Caco-2 (cell line): ENCODE measurements around the gene LRRC10B. TPM values are rescaled to one million over a fixed set of nuclear protein-coding genes. Genes with fewer than 3 reads are reported as not detected.

Source experiments
- BruUV-seq: library from RNA; stranded (reverse); fragments of 400-500 nt; replicated peaks from 2 replicates; lab custom pipeline; 2021; lab: Mats Ljungman, UMichigan
- CTCF ChIA-PET: fragments of 300-600 bp; sonication (Branson Sonifier 250); formaldehyde crosslinking; loops from one replicate; lab custom pipeline; 2022; ENCODE audit warnings: antibody characterized with exemption; lab: Charles Lee
- POLR2A ChIA-PET: fragments of 300-600 bp; sonication (Branson Sonifier 250); formaldehyde crosslinking; loops from one replicate; lab custom pipeline; 2022; ENCODE audit warnings: antibody characterized with exemption; lab: Charles Lee
- DNase-seq, 2 experiments: peaks; one replicate each; pipeline versions ENCODE4 v3.0.0 to v3.0.0-alpha.2; 2020 to 2022
- H3K27me3 ChIP-seq: replicated peaks from 2 replicates; pipeline ENCODE4 v1.6.0; 2011; ENCODE audit warnings: low read length; ENCODE audit not compliant: control insufficient read depth, insufficient read depth
- H3K36me3 ChIP-seq: 2 replicates; pipeline ENCODE4 v1.5.1; 2011; ENCODE audit warnings: low read length; ENCODE audit not compliant: control insufficient read depth, insufficient read depth
- H3K4me1 ChIP-seq: fragments of 250-450 bp; sonication (Bioruptor Pico); 2 replicates; pipeline ENCODE4 v1.5.1; 2020; ENCODE audit warnings: mild to moderate bottlenecking
- H3K4me3 ChIP-seq: 2 replicates; pipeline ENCODE4 v1.5.1; 2011; ENCODE audit warnings: low read depth, mild to moderate bottlenecking, control low read depth, low read length
- H3K9me3 ChIP-seq: fragments of 250-450 bp; sonication (Bioruptor Pico); 2 replicates; pipeline ENCODE4 v1.5.1; 2020; ENCODE audit warnings: mild to moderate bottlenecking, moderate library complexity
- H3K27ac Mint-ChIP-seq: one replicate; pipeline ENCODE4 v1.8.0; 2022; ENCODE audit warnings: mixed read lengths; ENCODE audit not compliant: unreplicated experiment
- H3K27me3 Mint-ChIP-seq: one replicate; pipeline ENCODE4 v1.8.0; 2022; ENCODE audit warnings: mixed read lengths; ENCODE audit not compliant: insufficient read depth, unreplicated experiment
- H3K36me3 Mint-ChIP-seq: one replicate; pipeline ENCODE4 v1.8.0; 2022; ENCODE audit warnings: mild to moderate bottlenecking, mixed read lengths; ENCODE audit not compliant: insufficient read depth, unreplicated experiment
- H3K4me1 Mint-ChIP-seq: one replicate; pipeline ENCODE4 v1.8.0; 2022; ENCODE audit warnings: low read depth, mixed read lengths; ENCODE audit not compliant: unreplicated experiment
- H3K4me3 Mint-ChIP-seq: one replicate; pipeline ENCODE4 v1.8.0; 2022; ENCODE audit warnings: mild to moderate bottlenecking, moderate library complexity, mixed read lengths; ENCODE audit not compliant: unreplicated experiment
- H3K9me3 Mint-ChIP-seq: one replicate; pipeline ENCODE4 v1.8.0; 2022; ENCODE audit warnings: mixed read lengths; ENCODE audit not compliant: unreplicated experiment
- intact Hi-C: fragments of 100-400 bp; cut with micrococcal nuclease; formaldehyde crosslinking; loops from one replicate; pipeline ENCODE4 v1.10.0; 2022; ENCODE audit not compliant: unreplicated experiment
- total RNA-seq: library from RNA; stranded (reverse); gene quantifications from 2 replicates; pipeline ENCODE4 v1.2.3, GENCODE V29; 2022
- TF ChIP-seq, protein P1 (sequence below), 2 experiments: fragments of 200-600 bp in 1 of 2; IDR thresholded peaks; 1 replicate in 1 of 2; 2 replicates in 1 of 2; pipeline versions ENCODE4 v1.5.1 to v1.8.0; 2011 to 2022; ENCODE audit warnings: antibody characterized with exemption in 1 of 2, control low read depth in 1 of 2, inconsistent platforms in 1 of 2, low read depth in 1 of 2, low read length in 1 of 2, mild to moderate bottlenecking in 1 of 2, moderate library complexity in 1 of 2; ENCODE audit not compliant: insufficient read depth in 1 of 2, severe bottlenecking in 1 of 2, unreplicated experiment in 1 of 2

LRRC10B gene
- total RNA-seq, 1 experiment from 2014 or later, result 0.34 TPM

DNA sequence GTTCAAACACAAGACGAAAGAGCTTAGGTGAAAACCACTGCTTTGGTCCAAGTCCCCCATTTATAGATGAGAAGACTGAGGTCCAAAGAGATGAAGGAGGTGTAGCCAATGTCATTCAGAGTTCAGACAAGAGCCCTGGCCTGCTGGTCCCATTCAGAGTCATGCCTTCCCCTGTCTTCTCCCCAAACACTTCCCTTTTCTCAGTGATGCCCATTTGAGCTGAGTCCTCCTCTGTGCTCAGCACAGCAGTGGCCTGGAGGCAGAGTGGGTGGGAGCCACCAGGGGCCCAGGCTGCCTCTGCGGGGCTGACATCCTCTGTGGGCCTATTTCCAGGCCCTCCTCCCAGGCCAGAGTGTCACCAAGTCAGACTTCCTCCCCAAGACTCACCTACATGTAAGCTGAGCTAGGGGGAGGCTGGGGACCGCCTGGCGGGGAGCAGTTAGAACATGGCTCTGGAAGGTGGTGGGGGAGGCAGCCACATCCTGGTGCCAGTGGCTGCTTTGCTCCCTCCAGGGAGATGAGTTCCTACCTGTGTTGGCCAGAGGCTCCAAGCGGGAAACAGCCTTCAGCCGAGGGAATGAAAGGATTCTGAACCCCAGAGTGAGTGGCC lies 22.4 kb upstream of the LRRC10B start:
- POLR2A ChIA-PET, result no interaction called here
- Histone ChIP-seq H3K27me3 (no peaks in the 10 kb centered on the region), H3K36me3 (no peaks in the 10 kb centered on the region), H3K9me3 (no peaks in the 10 kb centered on the region), H3K4me1 (peaks cover 16% of the 10 kb centered on the region), H3K4me3 (no peak overlapping the region)
- TF ChIP-seq, protein P1, sequence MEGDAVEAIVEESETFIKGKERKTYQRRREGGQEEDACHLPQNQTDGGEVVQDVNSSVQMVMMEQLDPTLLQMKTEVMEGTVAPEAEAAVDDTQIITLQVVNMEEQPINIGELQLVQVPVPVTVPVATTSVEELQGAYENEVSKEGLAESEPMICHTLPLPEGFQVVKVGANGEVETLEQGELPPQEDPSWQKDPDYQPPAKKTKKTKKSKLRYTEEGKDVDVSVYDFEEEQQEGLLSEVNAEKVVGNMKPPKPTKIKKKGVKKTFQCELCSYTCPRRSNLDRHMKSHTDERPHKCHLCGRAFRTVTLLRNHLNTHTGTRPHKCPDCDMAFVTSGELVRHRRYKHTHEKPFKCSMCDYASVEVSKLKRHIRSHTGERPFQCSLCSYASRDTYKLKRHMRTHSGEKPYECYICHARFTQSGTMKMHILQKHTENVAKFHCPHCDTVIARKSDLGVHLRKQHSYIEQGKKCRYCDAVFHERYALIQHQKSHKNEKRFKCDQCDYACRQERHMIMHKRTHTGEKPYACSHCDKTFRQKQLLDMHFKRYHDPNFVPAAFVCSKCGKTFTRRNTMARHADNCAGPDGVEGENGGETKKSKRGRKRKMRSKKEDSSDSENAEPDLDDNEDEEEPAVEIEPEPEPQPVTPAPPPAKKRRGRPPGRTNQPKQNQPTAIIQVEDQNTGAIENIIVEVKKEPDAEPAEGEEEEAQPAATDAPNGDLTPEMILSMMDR (IDR thresholded peaks at IDR 0.05; ENCODE audit: insufficient read depth in 1 of 2, low read depth in 1 of 2, low read length in 1 of 2, severe bottlenecking in 1 of 2, unreplicated experiment in 1 of 2), result no peak
- CTCF ChIA-PET, result interaction anchor here (1.0 kb wide), 1 partner anchor 152 kb away, joined by 3 read pairs; no protein-coding TSS in a partner anchor
- H3K27me3 Mint-ChIP-seq, result no peaks in the 10 kb centered on the region
- peaks cover 32% of the 10 kb centered on the region for H3K4me1 Mint-ChIP-seq
- H3K27ac Mint-ChIP-seq, result no peak overlapping the region
- intact Hi-C loops, result no loop called here
- DNase-seq, result no peak
- no peaks in the 10 kb centered on the region for H3K9me3 Mint-ChIP-seq
- no peaks in the 10 kb centered on the region for H3K36me3 Mint-ChIP-seq
- H3K4me3 Mint-ChIP-seq, result no peak overlapping the region
- no TSS peak for BruUV-seq

DNA sequence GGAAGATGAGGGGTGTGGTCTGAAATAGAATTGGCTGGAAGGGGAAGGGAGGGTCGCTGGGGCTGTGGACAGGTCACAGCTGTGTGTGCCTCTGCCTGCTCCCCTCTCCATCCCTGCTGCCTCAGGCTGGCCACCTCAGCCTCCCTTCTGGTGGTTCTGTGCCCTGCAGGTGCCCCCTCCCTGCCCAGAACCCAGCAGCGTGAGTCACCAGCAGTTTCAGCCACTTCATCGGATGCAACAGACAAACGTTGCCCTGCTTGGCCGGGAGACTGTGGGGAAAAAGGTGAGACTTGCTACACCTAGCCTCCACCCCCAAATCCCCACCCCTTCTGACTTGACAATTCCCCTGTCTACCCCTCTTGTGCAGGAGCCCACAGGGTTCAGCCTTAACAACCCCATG lies 21.8 kb upstream of the LRRC10B start:
- CTCF ChIA-PET, result interaction anchor here (0.7 kb wide), 1 partner anchor 246 kb away, joined by 3 read pairs; no protein-coding TSS in a partner anchor
- no TSS peak for BruUV-seq
- intact Hi-C loops, result no loop called here

DNA sequence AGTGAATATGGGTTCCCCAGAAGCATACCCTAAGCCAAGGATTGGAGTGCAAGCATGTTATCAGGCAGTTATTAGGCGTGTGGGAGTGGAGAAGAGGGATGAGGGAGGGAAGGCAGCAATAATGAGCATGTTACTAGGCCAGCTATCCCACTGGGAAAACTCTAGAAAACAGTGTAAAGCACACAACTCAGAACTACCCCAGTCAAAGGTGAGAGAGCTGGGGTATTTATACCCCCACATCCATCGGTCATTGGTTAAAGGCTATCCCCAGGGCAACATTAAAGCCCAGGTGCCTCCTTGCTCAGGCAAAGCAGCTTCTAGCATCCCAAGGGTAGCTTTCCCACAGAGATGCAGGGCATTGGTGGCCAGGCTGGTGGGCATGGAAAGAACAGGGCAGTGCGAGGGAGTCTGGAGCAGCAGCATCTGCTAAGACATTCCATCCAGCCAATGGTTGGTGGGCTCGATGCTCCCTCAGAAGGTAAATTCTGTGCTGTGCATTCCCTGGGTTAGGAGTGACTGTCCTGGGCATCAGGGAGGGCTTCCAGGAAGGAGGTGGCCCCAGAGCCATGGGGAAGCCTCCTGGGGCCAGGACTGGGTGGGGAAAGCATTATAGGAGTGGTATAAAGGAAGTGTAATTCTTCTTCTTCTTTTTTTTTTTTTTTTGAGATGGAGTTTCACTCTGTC lies 21.1 kb upstream of the LRRC10B start:
- no peaks in the 10 kb centered on the region for H3K27me3 Mint-ChIP-seq
- H3K4me1 Mint-ChIP-seq, result peaks cover 32% of the 10 kb centered on the region
- no peaks in the 10 kb centered on the region for H3K9me3 Mint-ChIP-seq
- no peaks in the 10 kb centered on the region for H3K9me3 ChIP-seq
- H3K27ac Mint-ChIP-seq, result no peak overlapping the region
- no peak overlapping the region for H3K4me3 ChIP-seq
- peaks cover 16% of the 10 kb centered on the region for H3K4me1 ChIP-seq
- no peak for DNase-seq
- no peaks in the 10 kb centered on the region for H3K27me3 ChIP-seq
- H3K36me3 ChIP-seq, result no peaks in the 10 kb centered on the region
- H3K4me3 Mint-ChIP-seq, result no peak overlapping the region
- ChIA-PET CTCF (interaction anchor here (0.7 kb wide), 1 partner anchor 246 kb away, joined by 3 read pairs; no protein-coding TSS in a partner anchor), POLR2A (no interaction called here)
- intact Hi-C loops, result no loop called here
- no TSS peak for BruUV-seq
- TF ChIP-seq, protein P1 (IDR thresholded peaks at IDR 0.05; ENCODE audit: insufficient read depth in 1 of 2, low read depth in 1 of 2, low read length in 1 of 2, severe bottlenecking in 1 of 2, unreplicated experiment in 1 of 2), result no peak
- H3K36me3 Mint-ChIP-seq, result no peaks in the 10 kb centered on the region

More for the DNA sequence above, 21.8 kb upstream of the LRRC10B start:
- peaks cover 32% of the 10 kb centered on the region for H3K4me1 Mint-ChIP-seq
- H3K9me3 Mint-ChIP-seq, result no peaks in the 10 kb centered on the region
- Histone ChIP-seq H3K4me3 (no peak overlapping the region), H3K36me3 (no peaks in the 10 kb centered on the region), H3K9me3 (no peaks in the 10 kb centered on the region), H3K27me3 (no peaks in the 10 kb centered on the region), H3K4me1 (peaks cover 16% of the 10 kb centered on the region)
- TF ChIP-seq, protein P1 (IDR thresholded peaks at IDR 0.05; ENCODE audit: insufficient read depth in 1 of 2, low read depth in 1 of 2, low read length in 1 of 2, severe bottlenecking in 1 of 2, unreplicated experiment in 1 of 2), result no peak
- no peak for DNase-seq
- no peak overlapping the region for H3K27ac Mint-ChIP-seq
- POLR2A ChIA-PET, result no interaction called here
- H3K36me3 Mint-ChIP-seq, result no peaks in the 10 kb centered on the region
- no peaks in the 10 kb centered on the region for H3K27me3 Mint-ChIP-seq
- no peak overlapping the region for H3K4me3 Mint-ChIP-seq
